ENCODE data around the gene OR1M1. TPM values are rescaled to one million over a fixed set of nuclear protein-coding genes. Genes with fewer than 3 reads are reported as not detected.

OR1M1 gene
- not detected in 2 replicates for total RNA-seq (2014; rRNA removed; shearing (Covaris generic); ENCODE audit: low replicate concordance)

- H3K4me3 ChIP-seq (ENCODE audit: low read length): no peak within 1 kb of the TSS
- H3K27ac ChIP-seq (ENCODE audit: low read length): no peak within 1 kb of the TSS
- H3K4me2 ChIP-seq (ENCODE audit: low read depth, low read length, poor library complexity, severe bottlenecking): no peak within 1 kb of the TSS
- H3K9me2 ChIP-seq (replicated peaks; ENCODE audit: insufficient read depth, low read length): no peaks in the 10 kb centered on the region
- no peaks in the 10 kb centered on the region for H3K4me1 ChIP-seq (ENCODE audit: low read length)
- H2AFZ ChIP-seq (ENCODE audit: low read length): no peak within 1 kb of the TSS
- no peak within 1 kb of the TSS for H3K9ac ChIP-seq (ENCODE audit: low read length)
- no peaks in the 10 kb centered on the region for H3K36me3 ChIP-seq (ENCODE audit: insufficient read depth, low read length)
- H3K9me3 ChIP-seq (ENCODE audit: low read length): no peaks in the 10 kb centered on the region
- no peaks in the 10 kb centered on the region for H3K79me2 ChIP-seq (ENCODE audit: low read length)
- no peaks in the 10 kb centered on the region for H3K27me3 ChIP-seq (ENCODE audit: low read length)
- no peak for DNase-seq
- no peaks in the 10 kb centered on the region for H4K20me1 ChIP-seq (ENCODE audit: insufficient read depth, low read depth, low read length)
Measured at GRCh38 chr19:9086761-9087160, at the start of gene OR1M1. Gene OR1M1, plus strand, starts transcription at chr19:9087061. Its CDS starts 6,184 bp downstream, at chr19:9093245.

GRCh38 chr19:9037400-9038062 is 49.3 kb upstream of the OR1M1 start:
- H3K36me3 ChIP-seq (ENCODE audit: insufficient read depth, low read length): no peaks in the 10 kb centered on the region
- H3K9me3 ChIP-seq (ENCODE audit: low read length): no peaks in the 10 kb centered on the region
- H3K27ac ChIP-seq (ENCODE audit: low read length): no peak overlapping the region
- H3K27me3 ChIP-seq (ENCODE audit: low read length): no peaks in the 10 kb centered on the region
- H3K79me2 ChIP-seq (ENCODE audit: low read length): no peaks in the 10 kb centered on the region
- H3K4me2 ChIP-seq (ENCODE audit: low read depth, low read length, poor library complexity, severe bottlenecking): no peak overlapping the region
- H3K9me2 ChIP-seq (replicated peaks; ENCODE audit: insufficient read depth, low read length): no peaks in the 10 kb centered on the region
- no peak overlapping the region for H3K9ac ChIP-seq (ENCODE audit: low read length)
- H3K4me1 ChIP-seq (ENCODE audit: low read length): no peaks in the 10 kb centered on the region
- H4K20me1 ChIP-seq (ENCODE audit: insufficient read depth, low read depth, low read length): no peaks in the 10 kb centered on the region
- no peak overlapping the region for H2AFZ ChIP-seq (ENCODE audit: low read length)
- DNase-seq: no peak
- H3K4me3 ChIP-seq (ENCODE audit: low read length): no peak overlapping the region

- no peak for DNase-seq
- H2AFZ ChIP-seq (ENCODE audit: low read length): no peak overlapping the region
- H3K9me2 ChIP-seq (replicated peaks; ENCODE audit: insufficient read depth, low read length): no peaks in the 10 kb centered on the region
- H3K36me3 ChIP-seq (ENCODE audit: insufficient read depth, low read length): no peaks in the 10 kb centered on the region
- no peak overlapping the region for H3K27ac ChIP-seq (ENCODE audit: low read length)
- no peak overlapping the region for H3K4me2 ChIP-seq (ENCODE audit: low read depth, low read length, poor library complexity, severe bottlenecking)
- H3K79me2 ChIP-seq (ENCODE audit: low read length): no peaks in the 10 kb centered on the region
- H3K4me1 ChIP-seq (ENCODE audit: low read length): no peaks in the 10 kb centered on the region
- no peak overlapping the region for H3K9ac ChIP-seq (ENCODE audit: low read length)
- no peak overlapping the region for H3K4me3 ChIP-seq (ENCODE audit: low read length)
- no peaks in the 10 kb centered on the region for H3K9me3 ChIP-seq (ENCODE audit: low read length)
- H4K20me1 ChIP-seq (ENCODE audit: insufficient read depth, low read depth, low read length): no peaks in the 10 kb centered on the region
- H3K27me3 ChIP-seq (ENCODE audit: low read length): no peaks in the 10 kb centered on the region
Measured at GRCh38 chr19:9039728-9040127, 47.1 kb upstream of the OR1M1 start.

GRCh38 chr19:9040131-9040530 is 46.7 kb upstream of the OR1M1 start:
- Histone ChIP-seq H3K79me2 (ENCODE audit: low read length) (no peaks in the 10 kb centered on the region), H3K27me3 (ENCODE audit: low read length) (no peaks in the 10 kb centered on the region), H2AFZ (ENCODE audit: low read length) (no peak overlapping the region), H3K4me3 (ENCODE audit: low read length) (no peak overlapping the region), H4K20me1 (ENCODE audit: insufficient read depth, low read depth, low read length) (no peaks in the 10 kb centered on the region), H3K9me2 (replicated peaks; ENCODE audit: insufficient read depth, low read length) (no peaks in the 10 kb centered on the region), H3K4me1 (ENCODE audit: low read length) (no peaks in the 10 kb centered on the region), H3K9ac (ENCODE audit: low read length) (no peak overlapping the region), H3K36me3 (ENCODE audit: insufficient read depth, low read length) (no peaks in the 10 kb centered on the region), H3K9me3 (ENCODE audit: low read length) (no peaks in the 10 kb centered on the region), H3K4me2 (ENCODE audit: low read depth, low read length, poor library complexity, severe bottlenecking) (no peak overlapping the region), H3K27ac (ENCODE audit: low read length) (no peak overlapping the region)
- DNase-seq: no peak

- Histone ChIP-seq H3K4me2 (ENCODE audit: low read depth, low read length, poor library complexity, severe bottlenecking) (no peak overlapping the region), H3K79me2 (ENCODE audit: low read length) (no peaks in the 10 kb centered on the region), H3K9me2 (replicated peaks; ENCODE audit: insufficient read depth, low read length) (no peaks in the 10 kb centered on the region), H3K9ac (ENCODE audit: low read length) (no peak overlapping the region), H3K4me3 (ENCODE audit: low read length) (no peak overlapping the region), H3K4me1 (ENCODE audit: low read length) (no peaks in the 10 kb centered on the region), H3K27ac (ENCODE audit: low read length) (no peak overlapping the region), H3K27me3 (ENCODE audit: low read length) (no peaks in the 10 kb centered on the region), H4K20me1 (ENCODE audit: insufficient read depth, low read depth, low read length) (no peaks in the 10 kb centered on the region), H2AFZ (ENCODE audit: low read length) (no peak overlapping the region), H3K9me3 (ENCODE audit: low read length) (no peaks in the 10 kb centered on the region), H3K36me3 (ENCODE audit: insufficient read depth, low read length) (no peaks in the 10 kb centered on the region)
- no peak for DNase-seq
Measured at GRCh38 chr19:9041023-9041422, 45.8 kb upstream of the OR1M1 start.

- Histone ChIP-seq H3K4me3 (ENCODE audit: low read length) (no peak overlapping the region), H3K9me2 (replicated peaks; ENCODE audit: insufficient read depth, low read length) (no peaks in the 10 kb centered on the region), H2AFZ (ENCODE audit: low read length) (no peak overlapping the region), H3K4me1 (ENCODE audit: low read length) (no peaks in the 10 kb centered on the region), H3K9ac (ENCODE audit: low read length) (no peak overlapping the region), H3K36me3 (ENCODE audit: insufficient read depth, low read length) (no peaks in the 10 kb centered on the region), H3K9me3 (ENCODE audit: low read length) (no peaks in the 10 kb centered on the region), H3K79me2 (ENCODE audit: low read length) (no peaks in the 10 kb centered on the region), H3K27ac (ENCODE audit: low read length) (no peak overlapping the region), H4K20me1 (ENCODE audit: insufficient read depth, low read depth, low read length) (no peaks in the 10 kb centered on the region), H3K4me2 (ENCODE audit: low read depth, low read length, poor library complexity, severe bottlenecking) (no peak overlapping the region), H3K27me3 (ENCODE audit: low read length) (no peaks in the 10 kb centered on the region)
- DNase-seq: no peak
Measured at GRCh38 chr19:9043524-9043923, 43.3 kb upstream of the OR1M1 start.

GRCh38 chr19:9044449-9044848 is 42.4 kb upstream of the OR1M1 start:
- H4K20me1 ChIP-seq (ENCODE audit: insufficient read depth, low read depth, low read length): no peaks in the 10 kb centered on the region
- H3K27me3 ChIP-seq (ENCODE audit: low read length): no peaks in the 10 kb centered on the region
- H3K9me3 ChIP-seq (ENCODE audit: low read length): no peaks in the 10 kb centered on the region
- H3K4me1 ChIP-seq (ENCODE audit: low read length): no peaks in the 10 kb centered on the region
- no peak for DNase-seq
- H3K36me3 ChIP-seq (ENCODE audit: insufficient read depth, low read length): no peaks in the 10 kb centered on the region
- H3K9me2 ChIP-seq (replicated peaks; ENCODE audit: insufficient read depth, low read length): no peaks in the 10 kb centered on the region
- no peak overlapping the region for H3K4me3 ChIP-seq (ENCODE audit: low read length)
- no peak overlapping the region for H3K4me2 ChIP-seq (ENCODE audit: low read depth, low read length, poor library complexity, severe bottlenecking)
- H3K9ac ChIP-seq (ENCODE audit: low read length): no peak overlapping the region
- no peak overlapping the region for H2AFZ ChIP-seq (ENCODE audit: low read length)
- H3K27ac ChIP-seq (ENCODE audit: low read length): no peak overlapping the region
- no peaks in the 10 kb centered on the region for H3K79me2 ChIP-seq (ENCODE audit: low read length)

- H3K9ac ChIP-seq (ENCODE audit: low read length): no peak overlapping the region
- no peak overlapping the region for H3K4me2 ChIP-seq (ENCODE audit: low read depth, low read length, poor library complexity, severe bottlenecking)
- H3K36me3 ChIP-seq (ENCODE audit: insufficient read depth, low read length): no peaks in the 10 kb centered on the region
- no peak for DNase-seq
- no peak overlapping the region for H2AFZ ChIP-seq (ENCODE audit: low read length)
- H4K20me1 ChIP-seq (ENCODE audit: insufficient read depth, low read depth, low read length): no peaks in the 10 kb centered on the region
- H3K79me2 ChIP-seq (ENCODE audit: low read length): no peaks in the 10 kb centered on the region
- no peaks in the 10 kb centered on the region for H3K9me3 ChIP-seq (ENCODE audit: low read length)
- no peaks in the 10 kb centered on the region for H3K9me2 ChIP-seq (replicated peaks; ENCODE audit: insufficient read depth, low read length)
- H3K27ac ChIP-seq (ENCODE audit: low read length): no peak overlapping the region
- H3K4me1 ChIP-seq (ENCODE audit: low read length): no peaks in the 10 kb centered on the region
- H3K27me3 ChIP-seq (ENCODE audit: low read length): no peaks in the 10 kb centered on the region
- no peak overlapping the region for H3K4me3 ChIP-seq (ENCODE audit: low read length)
Measured at GRCh38 chr19:9046694-9047093, 40.2 kb upstream of the OR1M1 start.
